Measurements from ENCODE around the gene RNF31.
A peak's percentile ranks its signal among the peaks of the same experiment; 100 is the strongest.

The RNF31 gene

GRCh38 chr14:24146978-24147760, at the start of gene RNF31:
TSS of gene RNF31 (plus strand) at chr14:24147498. CDS start at chr14:24147699, 201 bp downstream.
- TF ChIP-seq CTCF (IDR thresholded peaks at IDR 0.05; ENCODE audit: low read length, missing control alignments): no peak
- H3K4me3 ChIP-seq (replicated peaks; ENCODE audit: low read depth, low read length): peak within 1 kb of the TSS; percentile 90
- peak; percentile 99 for DNase-seq (ENCODE audit: low read depth)

- H3K4me3 ChIP-seq (replicated peaks; ENCODE audit: low read depth, low read length): no peak overlapping the region
- DNase-seq (ENCODE audit: low read depth): no peak
- no peak for TF ChIP-seq CTCF (IDR thresholded peaks at IDR 0.05; ENCODE audit: low read length, missing control alignments)
Observed at GRCh38 chr14:24098229-24098926, 48.9 kb upstream of the RNF31 start.

- DNase-seq (ENCODE audit: low read depth): no peak
- H3K4me3 ChIP-seq (replicated peaks; ENCODE audit: low read depth, low read length): no peak overlapping the region
- TF ChIP-seq CTCF (IDR thresholded peaks at IDR 0.05; ENCODE audit: low read length, missing control alignments): no peak
Observed at GRCh38 chr14:24098927-24099813, 48.1 kb upstream of the RNF31 start.

- no peak for DNase-seq (ENCODE audit: low read depth)
- no peak overlapping the region for H3K4me3 ChIP-seq (replicated peaks; ENCODE audit: low read depth, low read length)
- no peak for TF ChIP-seq CTCF (IDR thresholded peaks at IDR 0.05; ENCODE audit: low read length, missing control alignments)
Observed at GRCh38 chr14:24100197-24100981, 46.9 kb upstream of the RNF31 start.

GRCh38 chr14:24100982-24101494, 46.3 kb upstream of the RNF31 start:
- no peak for TF ChIP-seq CTCF (IDR thresholded peaks at IDR 0.05; ENCODE audit: low read length, missing control alignments)
- H3K4me3 ChIP-seq (replicated peaks; ENCODE audit: low read depth, low read length): no peak overlapping the region
- no peak for DNase-seq (ENCODE audit: low read depth)
